Spleen (tissue), 11 donors: Measurements from ENCODE around the gene ASPG. TPM values are rescaled to one million over a fixed set of nuclear protein-coding genes. Genes with fewer than 3 reads are reported as not detected.

Experiments
- DNase-seq: peaks from one replicate; pipeline ENCODE4 v3.0.0-alpha.2; 2020
- H3K27ac ChIP-seq, 8 donors: fragments of 200-600 bp; sonication (generic) in 7 of 8; 1 replicate in 4 of 8; 2 replicates in 4 of 8; pipeline versions ENCODE4 v1.5.0 to v1.8.0; 2016 to 2021; ENCODE audit warnings: inconsistent platforms in 4 of 8, mild to moderate bottlenecking in 4 of 8, moderate library complexity in 1 of 8
- H3K27me3 ChIP-seq, 7 donors: fragments of 200-600 bp; sonication (generic) in 6 of 7; replicated peaks in 1 of 7; 1 replicate in 4 of 7; 2 replicates in 3 of 7; pipeline versions ENCODE4 v1.5.0 to v1.8.0; 2016 to 2021; ENCODE audit warnings: inconsistent platforms in 3 of 7, mild to moderate bottlenecking in 1 of 7
- H3K36me3 ChIP-seq, 6 donors: fragments of 200-600 bp; sonication (generic) in 5 of 6; 1 replicate in 4 of 6; 2 replicates in 2 of 6; pipeline versions ENCODE4 v1.5.0 to v1.8.0; 2016 to 2021; ENCODE audit warnings: inconsistent platforms in 2 of 6
- H3K4me1 ChIP-seq, 6 donors: fragments of 200-600 bp; sonication (generic) in 5 of 6; 1 replicate in 3 of 6; 2 replicates in 3 of 6; pipeline versions ENCODE4 v1.5.0 to v1.8.0; 2016 to 2021; ENCODE audit warnings: inconsistent platforms in 3 of 6
- H3K4me3 ChIP-seq, 8 donors: fragments of 200-600 bp; sonication (generic) in 7 of 8; 1 replicate in 4 of 8; 2 replicates in 4 of 8; pipeline versions ENCODE4 v1.5.0 to v1.8.0; 2016 to 2021; ENCODE audit warnings: inconsistent platforms in 4 of 8, mild to moderate bottlenecking in 4 of 8, moderate library complexity in 2 of 8
- H3K9me3 ChIP-seq, 8 donors: fragments of 200-600 bp; sonication (generic) in 7 of 8; 1 replicate in 4 of 8; 2 replicates in 4 of 8; pipeline versions ENCODE4 v1.5.0 to v1.8.0; 2016 to 2021; ENCODE audit warnings: inconsistent platforms in 4 of 8
- POLR2A ChIP-seq, 3 donors: fragments of 450-650 bp; IDR thresholded peaks; one replicate each; pipeline ENCODE4 v1.5.1; 2017; ENCODE audit warnings: antibody characterized with exemption in 3 of 3, mild to moderate bottlenecking in 1 of 3
- POLR2AphosphoS5 ChIP-seq, 3 donors: sonication (generic); formaldehyde crosslinking; IDR thresholded peaks; one replicate each; pipeline ENCODE4 v1.5.1; 2017; ENCODE audit warnings: antibody characterized with exemption in 3 of 3
- WGBS, 5 donors: extraction: QIAGEN DNeasy Blood & Tissue Kit in 3 of 5; methylation state at CpG; one replicate each; pipeline versions ENCODE4 v1.1.5 to v1.1.7; 2013 to 2018; 5-methylcytosine and 5-hydroxymethylcytosine counted together
- intact Hi-C: fragments of 100-400 bp; cut with DNase I; formaldehyde crosslinking; loops from one replicate; pipeline ENCODE4 v1.15.0; 2023; ENCODE audit warnings: low total_unique reads
- polyA plus RNA-seq, 3 donors: library from polyadenylated mRNA; stranded (reverse); fragments of 200-250 nt; gene quantifications; one replicate each; pipeline ENCODE4 v1.2.1, GENCODE V29; 2013
- total RNA-seq, 7 donors: library from RNA; depleted of rRNA in 3 of 7; stranded (reverse); fragments of >200 nt in 3 of 7; fragmentation: NEBNext Ultra II Directional in 4 of 7; extraction: Animal tissue kit (Norgen Biotek cat#: 25700) in 4 of 7; gene quantifications; one replicate each; pipeline versions ENCODE4 v1.1.0 to v1.2.1, GENCODE V29; 2016 to 2021
- TF ChIP-seq, protein P1 (sequence below), 11 experiments: fragments of 200-600 bp in 7 of 11; fragments of 450-650 bp in 4 of 11; sonication (generic) in 4 of 11; IDR thresholded peaks in 8 of 11; conservative IDR thresholded peaks in 3 of 11; 1 replicate in 7 of 11; 2 replicates in 4 of 11; pipeline versions ENCODE4 v1.4.0 to v1.8.0; 2016 to 2021; ENCODE audit warnings: antibody characterized with exemption in 11 of 11, inconsistent platforms in 4 of 11, mild to moderate bottlenecking in 1 of 11
- donor health status: healthy with polysubstance abuse.
- donor health status: DM: no; HTN: no; CAD: no; lungs with moderate emphysema.
- donor health status: DM: no; HTN: no; CAD: no.
- donor health status: Bipolar disorder and iron deficiency.
- donor health status: healthy.
- donor health status: DM: no; HTN: no; CAD: no.
- donor health status: DM: yes; HTN: yes; CAD: no.

The ASPG gene
- total and polyA plus RNA-seq, 10 donors = 0.05 to 0.67 (median 0.26) TPM; not detected in 3

DNA sequence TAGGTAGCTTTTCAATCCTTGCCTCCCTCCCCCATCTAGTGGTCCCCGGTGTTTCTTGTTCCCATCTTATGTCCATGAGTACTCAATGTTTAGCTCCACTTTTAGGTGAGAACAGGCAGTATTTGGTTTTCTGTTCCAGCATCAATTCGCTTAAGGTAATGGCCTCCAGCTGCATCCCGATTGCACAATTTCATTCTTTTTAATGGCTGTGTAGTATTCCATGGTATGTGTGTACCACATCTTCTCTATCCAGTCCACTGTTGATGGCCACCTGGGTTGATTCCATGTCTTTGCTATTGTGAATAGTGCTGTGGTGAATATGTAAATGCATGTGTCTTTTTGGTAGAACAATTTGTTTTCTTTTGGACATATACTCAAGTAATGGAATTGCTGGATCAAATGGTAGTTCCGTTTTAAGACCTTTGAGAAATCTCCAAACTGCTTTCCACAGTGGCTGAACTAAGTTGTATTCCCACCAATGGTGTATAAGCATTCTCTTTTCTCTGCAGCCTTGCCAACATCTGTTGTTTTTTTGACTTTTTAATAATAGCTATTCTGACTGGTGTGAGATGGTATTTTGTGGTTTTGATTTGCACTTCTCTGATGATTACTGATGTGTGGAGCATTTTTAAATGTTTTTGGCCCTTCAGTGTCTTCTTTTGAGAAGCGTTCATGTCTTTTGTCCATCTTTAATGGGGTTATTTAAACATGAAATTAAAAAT is 34.2 kb upstream of the ASPG start:
- no peak for DNase-seq
- TF ChIP-seq POLR2A (IDR thresholded peaks at IDR 0.05) = no peak
- no peak overlapping the region for H3K27ac ChIP-seq
- H3K27me3 ChIP-seq = peaks cover 0 to 14% (median 0%) of the 10 kb centered on the region in 7 donors
- 87 to 96% (median 90%) methylated on average over 5 of the region's 5 CpGs for WGBS, 5 donors
- peaks cover 0 to 39% (median 0%) of the 10 kb centered on the region in 6 donors for H3K36me3 ChIP-seq
- H3K4me1 ChIP-seq = no peaks in the 10 kb centered on the region
- H3K4me3 ChIP-seq = no peak overlapping the region
- H3K9me3 ChIP-seq = no peaks in the 10 kb centered on the region
- intact Hi-C loops = no loop called here

DNA sequence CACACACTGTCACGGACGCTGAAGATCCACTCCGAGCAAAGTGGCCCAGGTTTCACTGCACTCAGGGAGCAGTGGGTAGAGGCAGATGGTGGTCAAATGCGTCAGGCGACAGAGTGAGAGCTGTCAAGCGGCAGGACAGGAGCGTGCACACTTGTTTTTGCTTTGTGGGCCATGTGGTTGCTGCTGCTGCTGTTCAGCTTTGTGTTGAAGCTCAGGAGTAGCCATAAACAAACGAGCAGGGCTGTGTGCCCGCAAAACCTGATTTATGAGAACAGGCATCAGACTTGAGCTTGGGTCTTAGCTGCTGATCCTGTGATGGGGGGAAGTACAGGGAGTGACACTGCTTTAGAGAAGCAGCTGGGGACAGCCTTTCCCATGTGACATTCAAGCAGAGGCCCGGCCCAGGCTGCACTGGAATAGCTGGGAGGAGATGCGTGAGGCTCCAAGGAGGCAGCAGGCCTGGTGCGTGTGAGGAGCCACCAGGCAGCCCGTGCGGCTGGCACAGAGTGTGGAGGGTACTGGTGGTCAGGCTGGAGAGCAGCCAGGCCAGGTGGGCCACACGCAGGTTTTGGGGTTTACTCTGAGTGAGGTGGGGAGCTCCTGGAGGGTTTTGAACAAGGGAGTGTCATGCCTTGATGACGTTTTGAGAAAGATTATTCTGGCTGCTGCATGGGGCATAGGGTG is 31.1 kb upstream of the ASPG start:
- H3K9me3 ChIP-seq = no peaks in the 10 kb centered on the region
- no peak for DNase-seq
- H3K4me3 ChIP-seq = no peak overlapping the region
- peaks cover 0 to 14% (median 0%) of the 10 kb centered on the region in 7 donors for H3K27me3 ChIP-seq
- H3K36me3 ChIP-seq = peaks cover 0 to 39% (median 0%) of the 10 kb centered on the region in 6 donors
- no peaks in the 10 kb centered on the region for H3K4me1 ChIP-seq
- WGBS, 5 donors = 78 to 85% (median 83%) methylated on average over 16 of the region's 16 CpGs
- TF ChIP-seq POLR2AphosphoS5 (IDR thresholded peaks at IDR 0.05) (no peak), POLR2A (IDR thresholded peaks at IDR 0.05) (no peak)
- TF ChIP-seq, protein P1, sequence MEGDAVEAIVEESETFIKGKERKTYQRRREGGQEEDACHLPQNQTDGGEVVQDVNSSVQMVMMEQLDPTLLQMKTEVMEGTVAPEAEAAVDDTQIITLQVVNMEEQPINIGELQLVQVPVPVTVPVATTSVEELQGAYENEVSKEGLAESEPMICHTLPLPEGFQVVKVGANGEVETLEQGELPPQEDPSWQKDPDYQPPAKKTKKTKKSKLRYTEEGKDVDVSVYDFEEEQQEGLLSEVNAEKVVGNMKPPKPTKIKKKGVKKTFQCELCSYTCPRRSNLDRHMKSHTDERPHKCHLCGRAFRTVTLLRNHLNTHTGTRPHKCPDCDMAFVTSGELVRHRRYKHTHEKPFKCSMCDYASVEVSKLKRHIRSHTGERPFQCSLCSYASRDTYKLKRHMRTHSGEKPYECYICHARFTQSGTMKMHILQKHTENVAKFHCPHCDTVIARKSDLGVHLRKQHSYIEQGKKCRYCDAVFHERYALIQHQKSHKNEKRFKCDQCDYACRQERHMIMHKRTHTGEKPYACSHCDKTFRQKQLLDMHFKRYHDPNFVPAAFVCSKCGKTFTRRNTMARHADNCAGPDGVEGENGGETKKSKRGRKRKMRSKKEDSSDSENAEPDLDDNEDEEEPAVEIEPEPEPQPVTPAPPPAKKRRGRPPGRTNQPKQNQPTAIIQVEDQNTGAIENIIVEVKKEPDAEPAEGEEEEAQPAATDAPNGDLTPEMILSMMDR (IDR thresholded peaks at IDR 0.05 in 8 of 11, conservative IDR thresholded peaks at IDR 0.05 in 3 of 11) = no peak
- intact Hi-C loops = no loop called here
- no peak overlapping the region for H3K27ac ChIP-seq

GRCh38 chr14:104062281-104062680 is 23.2 kb upstream of the ASPG start:
- Histone ChIP-seq H3K27ac (no peak overlapping the region), H3K4me3 (no peak overlapping the region), H3K36me3 (no peaks in the 10 kb centered on the region), H3K4me1 (no peaks in the 10 kb centered on the region), H3K27me3 (peaks cover 0 to 37% (median 0%) of the 10 kb centered on the region in 7 donors), H3K9me3 (peaks cover 0 to 18% (median 14%) of the 10 kb centered on the region in 8 donors)
- intact Hi-C loops = no loop called here
- WGBS, 5 donors = 82 to 97% (median 87%) methylated on average over 1 of the region's 1 CpG
- TF ChIP-seq, protein P1 (IDR thresholded peaks at IDR 0.05 in 8 of 11, conservative IDR thresholded peaks at IDR 0.05 in 3 of 11) = no peak
- no peak for TF ChIP-seq POLR2A (IDR thresholded peaks at IDR 0.05)
- no peak for TF ChIP-seq POLR2AphosphoS5 (IDR thresholded peaks at IDR 0.05)
- no peak for DNase-seq

- no peak for DNase-seq
- no peak for TF ChIP-seq POLR2A (IDR thresholded peaks at IDR 0.05)
- TF ChIP-seq POLR2AphosphoS5 (IDR thresholded peaks at IDR 0.05) = no peak
- TF ChIP-seq, protein P1 (IDR thresholded peaks at IDR 0.05 in 8 of 11, conservative IDR thresholded peaks at IDR 0.05 in 3 of 11) = no peak
- no peaks in the 10 kb centered on the region for H3K36me3 ChIP-seq
- H3K27me3 ChIP-seq = peaks cover 0 to 52% (median 0%) of the 10 kb centered on the region in 7 donors
- 77 to 92% (median 84%) methylated on average over 9 to 10 of the region's 10 CpGs for WGBS, 5 donors
- H3K4me1 ChIP-seq = no peaks in the 10 kb centered on the region
- no peak overlapping the region for H3K4me3 ChIP-seq
- no peak overlapping the region for H3K27ac ChIP-seq
- intact Hi-C loops = no loop called here
- peaks cover 0 to 23% (median 19%) of the 10 kb centered on the region in 8 donors for H3K9me3 ChIP-seq
Measured at GRCh38 chr14:104064003-104064402, 21.5 kb upstream of the ASPG start.
